Suprapubic skin (tissue), 4 donors: Measurements from ENCODE around the gene EPB41L2. TPM values are rescaled to one million over a fixed set of nuclear protein-coding genes. Genes with fewer than 3 reads are reported as not detected.

Experiments
- DNase-seq, 2 donors: peaks; one replicate each; pipeline ENCODE4 v3.0.0-alpha.2; 2019; ENCODE audit warnings: low spot score in 2 of 2
- H3K27ac ChIP-seq: fragments of 200-600 bp; sonication (generic); one replicate; pipeline ENCODE4 v1.5.1; 2019
- H3K27me3 ChIP-seq: fragments of 200-600 bp; sonication (generic); one replicate; pipeline ENCODE4 v1.5.1; 2019
- H3K36me3 ChIP-seq: fragments of 200-600 bp; sonication (generic); one replicate; pipeline ENCODE4 v1.5.1; 2019
- H3K4me1 ChIP-seq: fragments of 200-600 bp; sonication (generic); one replicate; pipeline ENCODE4 v1.5.1; 2019
- H3K4me3 ChIP-seq: fragments of 200-600 bp; sonication (generic); one replicate; pipeline ENCODE4 v1.5.1; 2019; ENCODE audit warnings: mild to moderate bottlenecking
- H3K9me3 ChIP-seq: fragments of 200-600 bp; sonication (generic); one replicate; pipeline ENCODE4 v1.5.1; 2019
- EP300 ChIP-seq: sonication (generic); formaldehyde crosslinking; IDR thresholded peaks from one replicate; pipeline ENCODE4 v1.6.1; 2017; ENCODE audit warnings: antibody characterized with exemption
- POLR2A ChIP-seq, 2 donors: fragments of 450-650 bp; IDR thresholded peaks; one replicate each; pipeline ENCODE4 v1.6.1; 2017; ENCODE audit warnings: antibody characterized with exemption in 2 of 2, mild to moderate bottlenecking in 2 of 2, moderate library complexity in 2 of 2
- POLR2AphosphoS5 ChIP-seq, 3 donors: sonication (generic); formaldehyde crosslinking; IDR thresholded peaks; one replicate each; pipeline ENCODE4 v1.6.1; 2017; ENCODE audit warnings: antibody characterized with exemption in 3 of 3
- WGBS: methylation state at CpG from one replicate; pipeline ENCODE4 v1.1.5; 2018; 5-methylcytosine and 5-hydroxymethylcytosine counted together
- total RNA-seq, 4 donors: library from RNA; depleted of rRNA; stranded (reverse); fragments of >200 nt; gene quantifications; one replicate each; pipeline ENCODE4 v1.1.0, GENCODE V29; 2016
- TF ChIP-seq, protein P1 (sequence below), 2 donors: fragments of 200-600 bp in 1 of 2; fragments of 450-650 bp in 1 of 2; sonication (generic) in 1 of 2; IDR thresholded peaks; one replicate each; pipeline ENCODE4 v1.5.1; 2016 to 2019; ENCODE audit warnings: antibody characterized with exemption in 2 of 2, mild to moderate bottlenecking in 1 of 2, moderate library complexity in 1 of 2

Gene EPB41L2
- total RNA-seq, 4 donors from 2014 or later = 11.4 to 26.8 (median 15.4) TPM

DNA sequence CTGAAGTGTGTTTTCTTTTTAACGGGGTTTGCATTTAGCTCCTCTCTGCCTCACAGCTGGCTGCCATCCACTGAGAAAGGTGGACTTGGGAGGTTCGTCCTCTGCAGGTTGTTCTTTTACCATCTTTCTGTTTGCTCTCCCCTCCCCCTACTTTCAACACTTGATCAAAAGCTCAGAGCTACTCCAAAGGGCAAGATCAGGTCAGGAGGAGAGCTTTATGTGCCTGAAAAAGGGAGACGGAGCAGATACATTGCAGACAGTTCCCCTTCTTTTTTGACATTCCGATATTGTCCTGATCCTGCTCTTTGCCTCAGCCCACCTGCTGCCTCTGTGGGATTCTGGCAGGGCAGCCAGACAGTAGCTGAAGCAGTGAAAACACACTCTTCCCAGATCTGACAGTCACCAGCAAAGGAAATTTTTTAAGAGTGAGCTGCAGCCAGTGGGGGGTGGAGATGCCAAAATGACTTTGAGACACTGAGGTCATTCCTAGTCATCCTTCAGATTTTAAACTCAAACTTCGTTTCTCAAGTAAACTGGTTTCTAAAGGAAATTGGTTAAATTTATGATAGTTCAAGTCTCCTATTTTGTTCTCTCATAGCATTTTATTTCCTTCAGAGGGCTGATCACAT lies 209.4 kb downstream of the EPB41L2 start:
- Histone ChIP-seq H3K27ac (no peak overlapping the region), H3K4me3 (no peak overlapping the region), H3K36me3 (no peaks in the 10 kb centered on the region), H3K27me3 (no peaks in the 10 kb centered on the region), H3K4me1 (no peaks in the 10 kb centered on the region), H3K9me3 (no peaks in the 10 kb centered on the region)
- WGBS = 84% methylated on average over 5 of the region's 5 CpGs
- no peak for DNase-seq
- no peak for TF ChIP-seq POLR2A (IDR thresholded peaks at IDR 0.05)
- TF ChIP-seq EP300 = no peak
- TF ChIP-seq POLR2AphosphoS5 (IDR thresholded peaks at IDR 0.05) = no peak
- TF ChIP-seq, protein P1, sequence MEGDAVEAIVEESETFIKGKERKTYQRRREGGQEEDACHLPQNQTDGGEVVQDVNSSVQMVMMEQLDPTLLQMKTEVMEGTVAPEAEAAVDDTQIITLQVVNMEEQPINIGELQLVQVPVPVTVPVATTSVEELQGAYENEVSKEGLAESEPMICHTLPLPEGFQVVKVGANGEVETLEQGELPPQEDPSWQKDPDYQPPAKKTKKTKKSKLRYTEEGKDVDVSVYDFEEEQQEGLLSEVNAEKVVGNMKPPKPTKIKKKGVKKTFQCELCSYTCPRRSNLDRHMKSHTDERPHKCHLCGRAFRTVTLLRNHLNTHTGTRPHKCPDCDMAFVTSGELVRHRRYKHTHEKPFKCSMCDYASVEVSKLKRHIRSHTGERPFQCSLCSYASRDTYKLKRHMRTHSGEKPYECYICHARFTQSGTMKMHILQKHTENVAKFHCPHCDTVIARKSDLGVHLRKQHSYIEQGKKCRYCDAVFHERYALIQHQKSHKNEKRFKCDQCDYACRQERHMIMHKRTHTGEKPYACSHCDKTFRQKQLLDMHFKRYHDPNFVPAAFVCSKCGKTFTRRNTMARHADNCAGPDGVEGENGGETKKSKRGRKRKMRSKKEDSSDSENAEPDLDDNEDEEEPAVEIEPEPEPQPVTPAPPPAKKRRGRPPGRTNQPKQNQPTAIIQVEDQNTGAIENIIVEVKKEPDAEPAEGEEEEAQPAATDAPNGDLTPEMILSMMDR (IDR thresholded peaks at IDR 0.05) = no peak

DNA sequence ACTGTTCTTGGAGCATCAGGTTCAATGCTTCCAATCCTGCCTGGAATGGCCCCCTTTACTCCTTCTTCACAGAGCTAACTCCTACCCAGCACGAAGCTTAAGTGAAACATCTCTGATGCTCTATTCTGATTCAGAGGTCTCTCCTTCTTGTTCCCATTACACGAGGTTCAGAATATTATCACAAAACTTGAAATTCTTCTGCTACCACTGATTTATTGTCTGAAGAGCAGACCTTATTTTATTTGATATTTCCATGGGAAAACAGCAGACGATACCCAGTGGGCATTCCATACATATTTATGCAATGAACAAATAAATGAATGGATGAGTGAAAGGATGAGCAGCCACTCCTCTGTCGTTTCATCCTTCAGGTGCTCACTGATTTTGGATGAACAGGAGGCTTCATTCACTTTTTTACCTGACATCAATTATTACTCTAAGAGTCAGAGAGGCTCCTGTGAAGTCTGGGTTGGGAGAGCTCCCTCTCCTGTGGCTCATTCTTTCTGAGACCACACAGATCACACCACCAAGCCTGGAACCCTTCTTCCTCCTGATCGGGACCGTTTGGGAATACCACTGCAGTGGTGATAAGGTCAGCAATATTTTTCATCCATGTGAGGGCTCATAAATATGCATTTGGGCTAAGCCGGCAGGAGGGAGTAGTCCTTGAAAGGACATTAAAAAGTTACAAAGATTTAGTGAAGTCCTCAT lies 210.0 kb downstream of the EPB41L2 start:
- no peak overlapping the region for H3K4me3 ChIP-seq

DNA sequence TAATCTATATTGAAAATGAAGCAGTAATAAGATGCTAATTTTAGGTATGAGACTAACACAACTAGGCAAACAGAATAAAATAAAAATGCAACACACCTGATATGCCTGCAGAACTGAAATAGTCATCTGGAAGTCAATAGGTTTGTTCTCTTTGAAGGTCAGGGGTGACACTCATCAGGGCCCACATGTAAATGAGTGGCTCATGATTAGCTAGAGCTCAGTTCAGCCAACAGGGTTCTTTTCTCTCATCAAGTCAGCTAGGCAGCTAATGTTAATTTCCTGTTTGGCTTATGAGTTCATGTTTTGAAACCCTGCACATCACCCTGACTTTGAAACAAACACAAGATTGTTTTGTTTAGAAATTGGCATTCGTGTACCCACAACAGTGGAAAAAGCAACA lies 212.0 kb downstream of the EPB41L2 start:
- 65% methylated on average over 1 of the region's 1 CpG for WGBS
- Histone ChIP-seq H3K4me1 (no peaks in the 10 kb centered on the region), H3K9me3 (no peaks in the 10 kb centered on the region), H3K4me3 (no peak overlapping the region), H3K27ac (no peak overlapping the region), H3K27me3 (no peaks in the 10 kb centered on the region), H3K36me3 (no peaks in the 10 kb centered on the region)
- DNase-seq = no peak
- no peak for TF ChIP-seq EP300
- TF ChIP-seq POLR2AphosphoS5 (IDR thresholded peaks at IDR 0.05) = no peak
- TF ChIP-seq POLR2A (IDR thresholded peaks at IDR 0.05) = no peak
- TF ChIP-seq, protein P1 (IDR thresholded peaks at IDR 0.05) = no peak

More for the DNA sequence above, 210.0 kb downstream of the EPB41L2 start:
- no peaks in the 10 kb centered on the region for H3K4me1 ChIP-seq
- no peaks in the 10 kb centered on the region for H3K27me3 ChIP-seq
- H3K9me3 ChIP-seq = no peaks in the 10 kb centered on the region
- no peak overlapping the region for H3K27ac ChIP-seq
- 64% methylated on average over 7 of the region's 7 CpGs for whole genome bisulfite sequencing
- H3K36me3 ChIP-seq = no peaks in the 10 kb centered on the region
- TF ChIP-seq POLR2AphosphoS5 (IDR thresholded peaks at IDR 0.05) (no peak), EP300 (no peak), POLR2A (IDR thresholded peaks at IDR 0.05) (no peak)
- DNase-seq = no peak

DNA sequence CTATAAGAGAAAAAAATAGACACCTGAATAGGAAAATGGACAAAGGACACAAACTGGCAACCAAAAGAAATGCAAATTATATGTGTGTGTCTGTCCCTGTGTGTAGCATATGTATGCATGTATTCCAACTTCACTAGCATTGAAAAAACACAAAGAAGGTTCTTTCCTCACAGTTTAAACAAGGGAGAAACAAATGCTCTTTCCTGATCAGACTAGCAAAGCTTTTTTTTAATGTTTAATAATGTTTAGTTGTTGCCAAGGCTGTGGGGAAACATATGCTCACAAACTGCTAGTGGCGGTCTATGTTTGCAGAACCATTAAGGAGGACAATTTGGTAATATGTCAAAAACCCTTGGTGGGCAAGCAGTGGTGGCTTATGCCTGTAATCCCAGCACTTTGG lies 213.5 kb downstream of the EPB41L2 start:
- H3K27ac ChIP-seq = no peak overlapping the region
- no peaks in the 10 kb centered on the region for H3K4me1 ChIP-seq
- no peaks in the 10 kb centered on the region for H3K9me3 ChIP-seq
- no peak overlapping the region for H3K4me3 ChIP-seq
- DNase-seq = no peak
- 95% methylated on average over 1 of the region's 1 CpG for WGBS
- no peaks in the 10 kb centered on the region for H3K36me3 ChIP-seq
- TF ChIP-seq POLR2A (IDR thresholded peaks at IDR 0.05) (no peak), EP300 (no peak), POLR2AphosphoS5 (IDR thresholded peaks at IDR 0.05) (no peak)
- TF ChIP-seq, protein P1 (IDR thresholded peaks at IDR 0.05) = no peak
- no peaks in the 10 kb centered on the region for H3K27me3 ChIP-seq

DNA sequence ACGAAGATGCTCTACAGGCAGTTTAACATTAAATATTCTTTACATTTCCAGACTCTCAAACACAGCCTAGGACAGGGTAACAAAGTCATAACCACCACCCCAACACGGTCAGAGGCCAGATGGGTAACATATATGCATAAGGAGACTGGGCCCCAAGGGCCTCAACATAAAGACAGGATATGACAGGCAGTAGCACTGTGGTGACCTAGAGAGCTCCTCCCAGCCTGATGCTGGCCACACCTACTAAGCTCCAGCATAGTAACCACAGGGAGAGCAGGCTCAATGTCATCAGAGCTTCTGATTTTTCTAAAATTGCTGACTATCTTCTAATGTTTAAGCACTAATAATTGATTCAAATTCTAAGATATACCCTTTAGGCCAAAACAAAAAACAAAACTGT lies 214.1 kb downstream of the EPB41L2 start:
- TF ChIP-seq EP300 (no peak), POLR2AphosphoS5 (IDR thresholded peaks at IDR 0.05) (no peak), POLR2A (IDR thresholded peaks at IDR 0.05) (no peak)
- TF ChIP-seq, protein P1 (IDR thresholded peaks at IDR 0.05) = no peak
- H3K27me3 ChIP-seq = no peaks in the 10 kb centered on the region
- H3K27ac ChIP-seq = no peak overlapping the region
- WGBS = 86% methylated on average over 2 of the region's 2 CpGs
- H3K4me1 ChIP-seq = no peaks in the 10 kb centered on the region
- H3K9me3 ChIP-seq = no peaks in the 10 kb centered on the region
- no peaks in the 10 kb centered on the region for H3K36me3 ChIP-seq
- no peak overlapping the region for H3K4me3 ChIP-seq
- no peak for DNase-seq
